ENCODE measurements around the gene DNHD1. TPM values are rescaled to one million over a fixed set of nuclear protein-coding genes. Genes with fewer than 3 reads are reported as not detected.

Gene DNHD1
- total and polyA plus RNA-seq, 2 of the 8 experiments (the other 6 are each of a cell fraction or from before 2014, with no cell fraction given) = 5.0 to 6.8 TPM

DNA sequence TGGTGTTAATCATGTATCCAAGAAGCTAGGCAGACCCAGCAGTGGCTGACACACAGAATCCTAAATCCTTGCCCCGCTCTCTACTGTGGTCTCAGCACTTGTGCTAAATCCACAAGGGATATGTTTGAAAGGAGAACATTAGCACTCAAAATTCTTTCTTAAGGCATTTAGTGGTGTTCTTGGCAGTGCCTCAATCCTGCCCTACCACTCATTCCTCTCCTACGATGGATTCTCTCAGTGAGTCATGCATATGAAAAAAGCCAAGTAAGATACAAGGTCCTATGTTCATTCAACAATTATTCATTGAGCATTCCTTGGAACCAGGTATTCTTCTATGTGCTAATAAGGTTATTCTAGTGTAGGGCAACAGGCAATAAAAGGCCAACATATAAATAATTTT, 75.1 kb downstream of the DNHD1 start:
- H3K4ac ChIP-seq (replicated peaks; ENCODE audit: insufficient read length, low read depth, low read length) = no peak overlapping the region
- ChIA-PET POLR2A (ENCODE audit: partially characterized antibody) (interaction anchor here (1.8 to 3.3 kb wide), 2 partner anchors 35 to 40 kb away, joined by 5 to 14 read pairs; partner anchors contain the start of gene TAF10), CTCF (ENCODE audit: partially characterized antibody) (interaction anchor here (0.9 to 6.6 kb wide), 9 partner anchors 6 to 193 kb away, joined by 3 to 63 read pairs (median 11); partner anchors contain the start of genes ILK and RRP8)
- H2BK20ac ChIP-seq (ENCODE audit: low read length) = no peak overlapping the region
- H2BK120ac ChIP-seq (replicated peaks; ENCODE audit: low read depth, low read length) = no peak overlapping the region
- no peak overlapping the region for H2BK15ac ChIP-seq (ENCODE audit: low read length)
- H3K79me2 ChIP-seq (ENCODE audit: control insufficient read depth in 1 of 2, insufficient read depth in 2 of 2, low read length in 2 of 2) = no peaks in the 10 kb centered on the region
- H3K56ac ChIP-seq (replicated peaks; ENCODE audit: insufficient read length, low read depth, low read length) = no peak overlapping the region
- H4K91ac ChIP-seq (replicated peaks; ENCODE audit: insufficient read length, low read length) = no peak overlapping the region
- 81% methylated on average over 2 of the region's 2 CpGs; no CpG with 5 or more reads in 1 of the 2 experiments for WGBS, 2 experiments (ENCODE audit: extremely low coverage in 1 of 2, insufficient coverage in 1 of 2, insufficient read length in 1 of 2, insufficient replicate concordance in 2 of 2, low coverage in 1 of 2, low lambda C conversion rate in 2 of 2, missing lambda C conversion rate in 1 of 2)
- H4K8ac ChIP-seq (ENCODE audit: extremely low read depth, insufficient read depth, low read length) = no peak overlapping the region
- H2AFZ ChIP-seq (ENCODE audit: low read length) = no peak overlapping the region
- H2AK5ac ChIP-seq (ENCODE audit: low read depth, low read length) = no peak overlapping the region
- H3K4me2 ChIP-seq (ENCODE audit: insufficient read depth in 1 of 2, low read depth in 2 of 2, low read length in 2 of 2) = no peak overlapping the region
- no peak overlapping the region for H3K14ac ChIP-seq (ENCODE audit: insufficient read length)
- no peak overlapping the region for H3K27ac ChIP-seq (ENCODE audit: low read depth, low read length)
- no peaks in the 10 kb centered on the region for H3K27me3 ChIP-seq (replicated peaks in 1 of 4; ENCODE audit: control insufficient read depth in 3 of 4, extremely low read depth in 1 of 4, insufficient read depth in 3 of 4, low read length in 3 of 4)
- H2BK5ac ChIP-seq (ENCODE audit: low read depth, low read length) = no peak overlapping the region
- no peak overlapping the region for H2BK12ac ChIP-seq (ENCODE audit: low read depth, low read length)
- H4K20me1 ChIP-seq (replicated peaks in 1 of 2; ENCODE audit: control insufficient read depth in 1 of 2, insufficient read depth in 2 of 2, low read length in 2 of 2) = no peaks in the 10 kb centered on the region
- H3K79me1 ChIP-seq (ENCODE audit: low read depth, low read length) = no peaks in the 10 kb centered on the region
- no peak overlapping the region for H3K18ac ChIP-seq (ENCODE audit: extremely low read depth, low read length)
- no peaks in the 10 kb centered on the region for H3K9me3 ChIP-seq (ENCODE audit: insufficient read depth in 2 of 2, low read depth in 1 of 2, low read length in 1 of 2)
- no peak overlapping the region for H4K5ac ChIP-seq (ENCODE audit: insufficient read length, low read depth, low read length)
- no peaks in the 10 kb centered on the region for H3K36me3 ChIP-seq (ENCODE audit: control insufficient read depth in 2 of 4, insufficient read depth in 4 of 4, low read length in 3 of 4)
- no peak for FAIRE-seq
- peaks cover 0 to 3% (median 2%) of the 10 kb centered on the region in 4 experiments; a peak in 5 of 7 replicates for H3K4me1 ChIP-seq (replicated peaks in 1 of 4; ENCODE audit: control insufficient read depth in 3 of 4, insufficient read depth in 4 of 4, low read length in 3 of 4)
- no peak for DNase-seq (ENCODE audit: low read depth in 1 of 2, low spot score in 2 of 2)
- no peak overlapping the region for H3K23ac ChIP-seq (ENCODE audit: insufficient read length)
- no peak overlapping the region for H3K4me3 ChIP-seq (ENCODE audit: extremely low read depth in 1 of 4, insufficient read depth in 2 of 4, low read depth in 3 of 4, low read length in 4 of 4)
- no peak overlapping the region for H3K9ac ChIP-seq (replicated peaks in 1 of 4; ENCODE audit: extremely low read depth in 1 of 4, low read depth in 3 of 4, low read length in 3 of 4)
- H3K23me2 ChIP-seq (ENCODE audit: low read depth, low read length) = no peaks in the 10 kb centered on the region; the same call in 1 of the 2 replicates
- no peak for TF ChIP-seq FOSL1 (IDR thresholded peaks at IDR 0.05; ENCODE audit: insufficient read depth, low read depth, low read length)
- no peak for TF ChIP-seq RNF2 (IDR thresholded peaks at IDR 0.05; ENCODE audit: borderline replicate concordance, low read depth, low read length, missing control alignments, poor library complexity, severe bottlenecking)
- TF ChIP-seq, protein P1, sequence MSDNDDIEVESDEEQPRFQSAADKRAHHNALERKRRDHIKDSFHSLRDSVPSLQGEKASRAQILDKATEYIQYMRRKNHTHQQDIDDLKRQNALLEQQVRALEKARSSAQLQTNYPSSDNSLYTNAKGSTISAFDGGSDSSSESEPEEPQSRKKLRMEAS (IDR thresholded peaks at IDR 0.05) = no peak
- TF ChIP-seq MAFK (IDR thresholded peaks at IDR 0.05; ENCODE audit: low read depth, low read length) = no peak
- no peak for TF ChIP-seq SIRT6 (IDR thresholded peaks at IDR 0.05; ENCODE audit: low read length)
- no peak for TF ChIP-seq EP300 (IDR thresholded peaks at IDR 0.05; ENCODE audit: borderline replicate concordance in 1 of 2, low read depth in 2 of 2, low read length in 2 of 2)
- TF ChIP-seq BCL11A (IDR thresholded peaks at IDR 0.05; ENCODE audit: low read depth in 2 of 2, low read length in 2 of 2) = no peak
- TF ChIP-seq TAF7 (optimal IDR thresholded peaks at IDR 0.05; ENCODE audit: borderline replicate concordance, low read depth, low read length) = no peak
- TF ChIP-seq CBX5 (IDR thresholded peaks at IDR 0.05; ENCODE audit: low read depth, low read length) = no peak
- TF ChIP-seq, protein P2, sequence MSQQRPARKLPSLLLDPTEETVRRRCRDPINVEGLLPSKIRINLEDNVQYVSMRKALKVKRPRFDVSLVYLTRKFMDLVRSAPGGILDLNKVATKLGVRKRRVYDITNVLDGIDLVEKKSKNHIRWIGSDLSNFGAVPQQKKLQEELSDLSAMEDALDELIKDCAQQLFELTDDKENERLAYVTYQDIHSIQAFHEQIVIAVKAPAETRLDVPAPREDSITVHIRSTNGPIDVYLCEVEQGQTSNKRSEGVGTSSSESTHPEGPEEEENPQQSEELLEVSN (IDR thresholded peaks at IDR 0.05) = no peak
- no peak for TF ChIP-seq TEAD4 (IDR thresholded peaks at IDR 0.05; ENCODE audit: low read depth, low read length)
- TF ChIP-seq RBBP5 (IDR thresholded peaks at IDR 0.05; ENCODE audit: borderline replicate concordance, low read depth, low read length) = no peak
- TF ChIP-seq RFX5 (IDR thresholded peaks at IDR 0.05; ENCODE audit: borderline replicate concordance, low read depth, low read length) = no peak

Measured in H1 (cell line).